MM.1S (cell line): ENCODE data around the gene CD164L2.
A peak's percentile ranks its signal among the peaks of the same experiment; 100 is the strongest.

Experiments
- DNase-seq: peaks from one replicate; pipeline ENCODE4 v3.0.0-alpha.2; 2015
- H2AFZ ChIP-seq: fragments of 300-600 bp; sonication (generic); 2 replicates; pipeline ENCODE4 v1.6.0; 2016; ENCODE audit warnings: antibody characterized with exemption, low read length
- H3F3A ChIP-seq: fragments of 300-600 bp; sonication (generic); 2 replicates; pipeline ENCODE4 v1.6.1; 2016; ENCODE audit warnings: mild to moderate bottlenecking, antibody characterized with exemption, low read length, moderate library complexity, mixed read lengths; ENCODE audit not compliant: insufficient read depth
- H3K27ac ChIP-seq: fragments of 300-600 bp; sonication (generic); 2 replicates; pipeline ENCODE4 v1.5.1; 2016; ENCODE audit warnings: mild to moderate bottlenecking, low read length
- H3K27me3 ChIP-seq: fragments of 300-600 bp; sonication (generic); replicated peaks from 2 replicates; pipeline ENCODE4 v1.6.0; 2016; ENCODE audit warnings: low read length; ENCODE audit not compliant: insufficient read depth
- H3K36me3 ChIP-seq: fragments of 300-600 bp; sonication (generic); replicated peaks from 2 replicates; pipeline ENCODE4 v1.6.1; 2016; ENCODE audit warnings: mild to moderate bottlenecking, low read length, mixed read lengths; ENCODE audit not compliant: insufficient read depth
- H3K4me1 ChIP-seq: fragments of 300-600 bp; sonication (generic); 2 replicates; pipeline ENCODE4 v1.6.1; 2016; ENCODE audit warnings: low read length, mixed read lengths
- H3K4me2 ChIP-seq: fragments of 300-600 bp; sonication (generic); 2 replicates; pipeline ENCODE4 v1.6.0; 2016; ENCODE audit warnings: low read depth, low read length
- H3K4me3 ChIP-seq: fragments of 300-600 bp; sonication (generic); 2 replicates; pipeline ENCODE4 v1.5.1; 2016; ENCODE audit warnings: low read length, mixed read lengths
- H3K79me2 ChIP-seq: fragments of 300-600 bp; sonication (generic); 2 replicates; pipeline ENCODE4 v1.6.1; 2016; ENCODE audit warnings: mixed run types, low read length, mixed read lengths
- H3K9ac ChIP-seq: fragments of 300-600 bp; sonication (generic); 2 replicates; pipeline ENCODE4 v1.6.1; 2016; ENCODE audit warnings: low read length, mixed read lengths
- H3K9me2 ChIP-seq: fragments of 300-600 bp; sonication (generic); replicated peaks from 2 replicates; pipeline ENCODE4 v1.6.1; 2016; ENCODE audit warnings: mild to moderate bottlenecking, low read length, mixed read lengths; ENCODE audit not compliant: insufficient read depth
- H3K9me3 ChIP-seq: fragments of 300-600 bp; sonication (generic); replicated peaks from 2 replicates; pipeline ENCODE4 v1.6.1; 2016; ENCODE audit warnings: mild to moderate bottlenecking, low read length, mixed read lengths; ENCODE audit not compliant: insufficient read depth
- H4K20me1 ChIP-seq: fragments of 300-600 bp; sonication (generic); 2 replicates; pipeline ENCODE4 v1.6.1; 2016; ENCODE audit warnings: mild to moderate bottlenecking, low read length, moderate library complexity, mixed read lengths; ENCODE audit not compliant: insufficient read depth
- CTCF ChIP-seq: fragments of 300-600 bp; sonication (generic); IDR thresholded peaks from 2 replicates; pipeline ENCODE4 v1.5.1; 2016; ENCODE audit warnings: antibody characterized with exemption, low read length, mixed read lengths
- EZH2 ChIP-seq: fragments of 300-600 bp; sonication (generic); optimal IDR thresholded peaks from 2 replicates; pipeline ENCODE3; 2017; ENCODE audit warnings: low read depth, mild to moderate bottlenecking, antibody characterized with exemption, low read length, mixed read lengths
- EZH2phosphoT487 ChIP-seq: fragments of 300-600 bp; sonication (generic); IDR thresholded peaks from 2 replicates; pipeline ENCODE4 v1.6.1; 2018; ENCODE audit warnings: antibody characterized with exemption, low read length

Gene CD164L2

GRCh38 chr1:27392778-27393635, 9.9 kb upstream of the CD164L2 start:
- Histone ChIP-seq H3K4me2 (peak overlapping the region; percentile 90), H3K27ac (no peak overlapping the region)
- no peak for DNase-seq

DNA sequence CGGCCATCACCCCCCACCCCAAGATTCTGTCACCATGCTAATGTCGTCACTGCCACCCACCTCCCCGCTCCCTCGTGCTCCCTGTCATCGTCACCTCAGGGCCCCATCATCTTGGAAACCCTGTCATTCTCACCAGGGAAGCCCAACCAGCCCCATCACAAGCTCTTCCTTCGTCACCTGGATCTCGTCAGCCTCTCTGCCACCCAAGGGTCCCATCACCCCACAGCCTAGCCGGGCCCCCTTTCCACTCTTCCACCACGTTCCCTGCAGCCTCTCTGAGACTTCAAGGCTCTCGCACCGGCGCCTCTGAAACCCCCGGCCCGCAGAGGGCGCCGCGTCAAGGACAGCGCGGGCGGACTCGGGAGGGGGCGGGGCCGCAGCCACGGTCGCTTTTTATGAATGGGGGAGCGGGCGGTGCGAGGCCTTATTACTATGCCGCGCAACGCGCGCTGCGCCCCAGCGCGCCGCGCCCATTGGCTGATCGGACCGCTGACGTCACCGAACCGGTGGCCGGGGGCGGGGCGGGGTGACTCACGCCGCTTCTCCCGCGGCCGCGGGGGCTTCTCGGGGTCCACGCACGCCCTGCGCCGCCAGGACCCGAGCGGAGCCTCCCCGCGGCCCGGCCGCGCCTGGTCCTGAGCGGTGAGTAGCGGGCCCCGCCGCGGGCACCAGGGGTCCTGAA, 9.1 kb upstream of the CD164L2 start, which contains the start of gene GPR3:
Gene GPR3 (plus strand): TSS at position 527 of the 682 bp plus-strand sequence. CDS start 1,177 bp downstream, outside the sequence.
- Histone ChIP-seq H4K20me1 (no peaks in the 10 kb centered on the region), H3K79me2 (no peaks in the 10 kb centered on the region), H3K9me2 (no peaks in the 10 kb centered on the region), H3K9ac (peak within 1 kb of the TSS; percentile 73), H3K27me3 (peaks cover 21% of the 10 kb centered on the region; the same call in 1 of the 2 replicates), H3K4me1 (peaks cover 7% of the 10 kb centered on the region), H3F3A (no peaks in the 10 kb centered on the region), H3K36me3 (no peaks in the 10 kb centered on the region), H3K4me3 (peak within 1 kb of the TSS; percentile 70), H3K27ac (no peak within 1 kb of the TSS), H3K9me3 (no peaks in the 10 kb centered on the region), H3K4me2 (peak within 1 kb of the TSS; percentile 90), H2AFZ (peak within 1 kb of the TSS; percentile 76)
- peak; percentile 89 for DNase-seq
- no peak for TF ChIP-seq EZH2phosphoT487
- peak; percentile 52 for TF ChIP-seq CTCF

More at GRCh38 chr1:27392778-27393635, 9.9 kb upstream of the CD164L2 start:
- H3K4me3 ChIP-seq: peak overlapping the region; percentile 70
- H3K9ac ChIP-seq: peak overlapping the region; percentile 73
- H3K9me3 ChIP-seq: no peaks in the 10 kb centered on the region
- H3F3A ChIP-seq: no peaks in the 10 kb centered on the region
- H4K20me1 ChIP-seq: no peaks in the 10 kb centered on the region
- TF ChIP-seq CTCF (peak; percentile 35), EZH2 (no peak)
- no peaks in the 10 kb centered on the region for H3K79me2 ChIP-seq
- H3K27me3 ChIP-seq: peaks cover 21% of the 10 kb centered on the region; the same call in 1 of the 2 replicates
- H3K4me1 ChIP-seq: peaks cover 7% of the 10 kb centered on the region
- H2AFZ ChIP-seq: peak overlapping the region; percentile 76
- no peaks in the 10 kb centered on the region for H3K36me3 ChIP-seq
- no peaks in the 10 kb centered on the region for H3K9me2 ChIP-seq

- TF ChIP-seq EZH2phosphoT487 (no peak), EZH2 (no peak), CTCF (no peak)
- peaks cover 21% of the 10 kb centered on the region; the same call in 1 of the 2 replicates for H3K27me3 ChIP-seq
- no peaks in the 10 kb centered on the region for H3F3A ChIP-seq
- no peak for DNase-seq
- H3K27ac ChIP-seq: no peak overlapping the region
- H3K36me3 ChIP-seq: no peaks in the 10 kb centered on the region
- peak overlapping the region; percentile 33 for H2AFZ ChIP-seq
- no peaks in the 10 kb centered on the region for H3K9me3 ChIP-seq
- peak overlapping the region; percentile 90 for H3K4me2 ChIP-seq
- H3K4me1 ChIP-seq: peaks cover 7% of the 10 kb centered on the region
- no peaks in the 10 kb centered on the region for H3K79me2 ChIP-seq
- no peaks in the 10 kb centered on the region for H4K20me1 ChIP-seq
- H3K9me2 ChIP-seq: no peaks in the 10 kb centered on the region
- H3K4me3 ChIP-seq: peak overlapping the region; percentile 70
- peak overlapping the region; percentile 23; the same call in 1 of the 2 replicates for H3K9ac ChIP-seq
These were observed 8.5 kb upstream of the CD164L2 start for GRCh38 chr1:27391511-27392095.
